Mesendoderm (in vitro differentiated cells): ENCODE measurements around the gene APBA1.

Experiments used
- DNase-seq: peaks from one replicate; pipeline ENCODE4 v3.0.0; 2013
- H2AK5ac ChIP-seq: 2 replicates; pipeline ENCODE4 v1.6.1; 2013; ENCODE audit warnings: low read length, inconsistent platforms
- H2BK120ac ChIP-seq: 2 replicates; pipeline ENCODE4 v1.6.1; 2013; ENCODE audit warnings: low read depth, mild to moderate bottlenecking, low read length, moderate library complexity, mixed read lengths
- H2BK15ac ChIP-seq: replicated peaks from 2 replicates; pipeline ENCODE4 v1.6.1; 2013; ENCODE audit warnings: low read depth, mild to moderate bottlenecking, moderate library complexity
- H2BK5ac ChIP-seq: 2 replicates; pipeline ENCODE4 v1.6.1; 2013; ENCODE audit warnings: low read length, inconsistent platforms
- H3K18ac ChIP-seq: 2 replicates; pipeline ENCODE4 v1.6.1; 2013; ENCODE audit warnings: mild to moderate bottlenecking, low read length, mixed read lengths
- H3K23ac ChIP-seq: one replicate; pipeline ENCODE4 v1.6.1; 2013; ENCODE audit warnings: low read length
- H3K27ac ChIP-seq: 2 replicates; pipeline ENCODE4 v1.5.1; 2013; ENCODE audit warnings: low read depth, mild to moderate bottlenecking, inconsistent platforms, low read length, moderate library complexity
- H3K27me3 ChIP-seq: 2 replicates; pipeline ENCODE4 v1.6.1; 2013; ENCODE audit warnings: low read length, control low read depth, mild to moderate bottlenecking, inconsistent platforms; ENCODE audit not compliant: insufficient read depth, poor library complexity
- H3K36me3 ChIP-seq: 2 replicates; pipeline ENCODE4 v1.6.1; 2013; ENCODE audit warnings: low read length, inconsistent platforms; ENCODE audit not compliant: control insufficient read depth, insufficient read depth
- H3K4ac ChIP-seq: one replicate; pipeline ENCODE4 v1.6.1; 2013; ENCODE audit warnings: low read depth, mild to moderate bottlenecking, low read length, moderate library complexity
- H3K4me1 ChIP-seq: 2 replicates; pipeline ENCODE4 v1.6.1; 2013; ENCODE audit warnings: low read depth, low read length, inconsistent platforms; ENCODE audit not compliant: control insufficient read depth
- H3K4me2 ChIP-seq: 2 replicates; pipeline ENCODE4 v1.6.1; 2013; ENCODE audit warnings: low read length
- H3K4me3 ChIP-seq: 2 replicates; pipeline ENCODE4 v1.5.1; 2013; ENCODE audit warnings: mild to moderate bottlenecking, low read length
- H3K56ac ChIP-seq: one replicate; pipeline ENCODE4 v1.6.1; 2013; ENCODE audit warnings: low read length
- H3K79me1 ChIP-seq: 2 replicates; pipeline ENCODE4 v1.6.1; 2013; ENCODE audit warnings: low read length, inconsistent platforms
- H3K79me2 ChIP-seq: 2 replicates; pipeline ENCODE4 v1.6.1; 2013; ENCODE audit warnings: mild to moderate bottlenecking, low read length; ENCODE audit not compliant: control insufficient read depth, insufficient read depth
- H3K9ac ChIP-seq: 2 replicates; pipeline ENCODE4 v1.6.1; 2013; ENCODE audit warnings: low read length, inconsistent platforms
- H4K5ac ChIP-seq: one replicate; pipeline ENCODE4 v1.6.1; 2013; ENCODE audit warnings: low read length
- H4K8ac ChIP-seq: one replicate; pipeline ENCODE4 v1.6.1; 2013; ENCODE audit warnings: low read depth, mild to moderate bottlenecking, control low read depth, low read length, moderate library complexity
- WGBS: extraction: QIAGEN DNeasy Blood & Tissue Kit; methylation state at CpG from one replicate; pipeline ENCODE4 v1.1.7; 2013; ENCODE audit warnings: low lambda C conversion rate, missing lambda C conversion rate; ENCODE audit not compliant: insufficient coverage; ENCODE audit errors: extremely low coverage; 5-methylcytosine and 5-hydroxymethylcytosine counted together

The APBA1 gene

DNA sequence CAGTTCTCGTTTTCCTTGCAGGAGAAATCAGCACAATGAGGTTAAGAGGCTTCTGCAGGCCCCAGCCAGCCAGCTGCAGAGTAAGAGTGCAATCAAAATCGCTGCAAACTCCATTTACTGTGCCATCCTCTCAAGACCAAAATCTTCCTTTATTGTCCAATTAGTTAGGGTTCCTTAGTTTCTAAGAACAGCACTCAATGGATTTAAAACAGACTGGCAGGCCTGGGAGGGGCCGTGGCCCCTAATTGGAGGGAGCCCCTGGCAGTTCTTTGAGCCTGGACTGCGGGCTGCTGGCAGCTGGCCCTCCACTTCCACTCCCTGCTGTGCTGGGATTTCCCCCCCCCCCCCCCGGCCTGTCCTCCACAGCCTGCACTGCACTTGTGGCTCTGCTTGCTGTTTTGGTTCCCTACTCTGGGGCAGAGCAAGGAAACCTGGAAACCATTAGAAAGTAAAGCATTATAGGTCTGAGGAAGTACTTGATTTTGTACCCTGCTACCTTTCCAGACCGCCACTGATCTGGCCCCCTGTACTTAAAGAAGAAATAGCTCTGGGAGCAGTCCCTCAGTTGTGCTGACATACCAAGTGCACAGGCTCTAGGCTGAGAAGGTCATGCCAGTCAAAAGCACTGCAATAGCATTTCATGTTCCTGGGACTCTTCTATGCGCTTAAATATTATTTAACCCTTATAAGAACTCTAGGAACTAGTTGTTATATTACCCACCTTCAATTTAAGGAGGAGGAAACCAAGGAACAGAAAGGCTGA, 129.0 kb downstream of the APBA1 start:
- no peak overlapping the region for H3K23ac ChIP-seq
- no peak overlapping the region for H2AK5ac ChIP-seq
- no peaks in the 10 kb centered on the region for H3K79me1 ChIP-seq
- no peak overlapping the region for H3K4me3 ChIP-seq
- H2BK120ac ChIP-seq = no peak overlapping the region
- H3K9ac ChIP-seq = no peak overlapping the region
- no peak overlapping the region for H4K5ac ChIP-seq
- no peaks in the 10 kb centered on the region for H3K4me1 ChIP-seq
- H2BK15ac ChIP-seq = no peak overlapping the region
- no peak overlapping the region for H3K4me2 ChIP-seq
- H4K8ac ChIP-seq = no peak overlapping the region
- no peak overlapping the region for H3K27ac ChIP-seq
- DNase-seq = peak; percentile 47
- H3K36me3 ChIP-seq = no peaks in the 10 kb centered on the region
- H3K79me2 ChIP-seq = no peaks in the 10 kb centered on the region
- H3K27me3 ChIP-seq = no peaks in the 10 kb centered on the region
- no peak overlapping the region for H3K18ac ChIP-seq
- H3K4ac ChIP-seq = no peak overlapping the region
- H3K56ac ChIP-seq = peak overlapping the region; percentile 17
- whole genome bisulfite sequencing = no CpG with 5 or more reads among the region's 7 CpGs
- H2BK5ac ChIP-seq = no peak overlapping the region

DNA sequence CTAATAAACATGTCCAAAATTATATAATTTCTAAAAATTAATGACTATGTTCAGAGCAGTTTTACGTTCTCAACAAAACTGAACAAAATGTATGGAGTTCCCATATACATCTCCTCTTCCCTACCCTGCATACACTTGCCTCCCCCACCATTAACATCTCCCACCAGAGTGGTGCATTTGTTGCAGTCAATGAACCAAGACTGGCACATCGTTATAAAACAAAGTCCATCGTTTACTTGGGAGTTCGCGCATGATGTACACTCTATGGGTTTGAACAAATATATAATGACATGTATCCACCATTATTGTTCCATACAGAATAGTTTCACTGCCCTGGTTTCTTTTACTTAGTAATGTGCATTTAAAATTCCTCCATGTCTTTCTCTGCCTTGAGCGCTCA, 130.1 kb downstream of the APBA1 start:
- Histone ChIP-seq H3K4ac (no peak overlapping the region), H3K79me1 (no peaks in the 10 kb centered on the region), H2BK15ac (no peak overlapping the region), H3K27ac (no peak overlapping the region), H2AK5ac (no peak overlapping the region), H3K4me3 (no peak overlapping the region), H3K36me3 (no peaks in the 10 kb centered on the region), H2BK5ac (no peak overlapping the region), H3K4me2 (no peak overlapping the region), H4K8ac (no peak overlapping the region), H3K18ac (no peak overlapping the region), H4K5ac (no peak overlapping the region), H3K56ac (no peak overlapping the region), H3K27me3 (no peaks in the 10 kb centered on the region), H3K23ac (no peak overlapping the region), H3K4me1 (no peaks in the 10 kb centered on the region), H3K79me2 (no peaks in the 10 kb centered on the region), H2BK120ac (no peak overlapping the region), H3K9ac (no peak overlapping the region)
- no peak for DNase-seq
- no CpG with 5 or more reads among the region's 6 CpGs for WGBS

DNA sequence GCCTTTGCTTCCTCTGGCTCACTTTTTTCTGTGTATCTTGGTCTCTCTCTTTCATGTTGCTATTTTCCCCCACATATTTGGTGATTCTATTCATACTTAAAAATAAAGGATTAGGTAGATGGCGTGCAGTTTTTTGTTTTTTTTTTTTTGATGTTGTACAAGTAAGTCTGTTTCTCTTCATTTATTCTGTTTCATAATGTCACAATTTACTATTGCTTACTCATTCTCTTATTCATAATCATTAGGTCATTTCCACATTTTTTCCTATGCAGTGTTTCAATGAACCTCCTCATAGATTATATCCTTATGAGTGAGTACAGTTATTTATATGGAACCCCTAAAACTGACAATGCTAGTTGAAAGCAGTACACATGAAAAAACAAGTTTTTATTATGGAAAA, 136.3 kb downstream of the APBA1 start:
- H3K4me2 ChIP-seq = no peak overlapping the region
- WGBS = no CpG with 5 or more reads among the region's 1 CpG
- no peak overlapping the region for H2BK120ac ChIP-seq
- H3K4ac ChIP-seq = no peak overlapping the region
- no peak overlapping the region for H4K8ac ChIP-seq
- no peak overlapping the region for H2AK5ac ChIP-seq
- no peaks in the 10 kb centered on the region for H3K79me2 ChIP-seq
- H3K23ac ChIP-seq = no peak overlapping the region
- no peak overlapping the region for H2BK5ac ChIP-seq
- no peak for DNase-seq
- no peaks in the 10 kb centered on the region for H3K36me3 ChIP-seq
- H2BK15ac ChIP-seq = no peak overlapping the region
- no peaks in the 10 kb centered on the region for H3K79me1 ChIP-seq
- no peak overlapping the region for H3K27ac ChIP-seq
- no peak overlapping the region for H4K5ac ChIP-seq
- H3K9ac ChIP-seq = no peak overlapping the region
- no peak overlapping the region for H3K18ac ChIP-seq
- H3K4me3 ChIP-seq = no peak overlapping the region
- H3K56ac ChIP-seq = no peak overlapping the region
- no peaks in the 10 kb centered on the region for H3K27me3 ChIP-seq
- no peaks in the 10 kb centered on the region for H3K4me1 ChIP-seq

DNA sequence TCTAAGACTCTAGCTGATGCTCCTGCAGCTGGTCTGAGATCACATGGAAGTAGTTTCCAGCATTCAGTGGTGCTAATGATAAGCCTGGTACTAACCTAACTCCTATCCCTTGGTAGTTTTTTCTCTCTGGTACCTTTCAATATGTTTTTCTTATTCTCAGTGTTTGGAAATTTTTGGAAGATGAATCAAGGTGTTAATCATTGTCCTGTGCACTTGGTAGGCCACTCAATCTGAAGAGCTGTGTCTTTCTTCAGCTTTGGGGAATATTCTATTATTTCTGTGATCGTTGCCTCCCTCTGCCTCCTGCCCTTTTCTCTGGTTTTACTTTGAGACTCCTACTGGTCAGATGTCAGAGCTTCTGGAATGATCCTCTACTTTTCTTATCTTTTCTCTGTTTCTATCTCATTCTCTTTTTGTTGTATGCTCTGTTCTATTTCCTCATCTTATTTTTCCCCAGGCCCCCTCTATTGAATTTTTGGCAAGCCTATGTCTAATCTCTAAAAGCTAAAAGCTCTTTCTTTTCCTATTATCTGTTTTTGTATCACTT, 136.8 kb downstream of the APBA1 start:
- Histone ChIP-seq H3K27ac (no peak overlapping the region), H3K18ac (no peak overlapping the region), H3K56ac (no peak overlapping the region), H3K4me1 (no peaks in the 10 kb centered on the region), H3K23ac (no peak overlapping the region), H3K4me2 (no peak overlapping the region), H3K27me3 (no peaks in the 10 kb centered on the region), H3K4ac (no peak overlapping the region), H2BK120ac (no peak overlapping the region), H2AK5ac (no peak overlapping the region), H3K36me3 (no peaks in the 10 kb centered on the region), H2BK15ac (no peak overlapping the region), H4K8ac (no peak overlapping the region), H3K79me1 (no peaks in the 10 kb centered on the region), H2BK5ac (no peak overlapping the region), H3K79me2 (no peaks in the 10 kb centered on the region), H3K9ac (no peak overlapping the region), H3K4me3 (no peak overlapping the region), H4K5ac (no peak overlapping the region)
- peak; percentile 6 for DNase-seq
- no CpG with 5 or more reads among the region's 1 CpG for WGBS

DNA sequence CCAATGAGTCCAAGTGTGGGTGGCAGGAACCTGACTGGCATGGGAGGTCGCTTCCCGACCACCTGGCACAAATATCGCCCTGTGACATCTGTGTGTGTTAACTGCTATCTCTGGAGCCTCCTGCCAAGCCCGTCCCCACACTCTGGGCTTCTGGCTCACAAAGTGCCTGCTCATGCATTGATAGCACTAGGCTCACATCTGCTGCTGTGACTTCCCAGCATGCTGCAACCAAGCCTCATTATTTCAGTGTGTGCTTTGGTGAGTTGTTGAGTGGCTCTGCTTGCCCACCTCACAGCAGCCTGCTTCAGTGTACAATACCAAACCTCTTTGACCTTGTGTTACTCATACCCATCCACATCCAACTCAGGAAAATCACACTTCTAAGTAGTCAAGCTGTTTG, 139.8 kb downstream of the APBA1 start:
- Histone ChIP-seq H2BK120ac (no peak overlapping the region), H2AK5ac (no peak overlapping the region), H2BK15ac (no peak overlapping the region), H4K5ac (no peak overlapping the region), H3K36me3 (no peaks in the 10 kb centered on the region), H3K79me2 (no peaks in the 10 kb centered on the region), H3K4me2 (no peak overlapping the region), H3K27ac (no peak overlapping the region), H3K4me1 (no peaks in the 10 kb centered on the region), H3K9ac (no peak overlapping the region), H3K4ac (no peak overlapping the region), H3K23ac (no peak overlapping the region), H4K8ac (no peak overlapping the region), H3K18ac (no peak overlapping the region), H3K79me1 (no peaks in the 10 kb centered on the region), H3K27me3 (no peaks in the 10 kb centered on the region), H2BK5ac (no peak overlapping the region), H3K4me3 (no peak overlapping the region), H3K56ac (no peak overlapping the region)
- peak; percentile 9 for DNase-seq
- WGBS = no CpG with 5 or more reads among the region's 4 CpGs

DNA sequence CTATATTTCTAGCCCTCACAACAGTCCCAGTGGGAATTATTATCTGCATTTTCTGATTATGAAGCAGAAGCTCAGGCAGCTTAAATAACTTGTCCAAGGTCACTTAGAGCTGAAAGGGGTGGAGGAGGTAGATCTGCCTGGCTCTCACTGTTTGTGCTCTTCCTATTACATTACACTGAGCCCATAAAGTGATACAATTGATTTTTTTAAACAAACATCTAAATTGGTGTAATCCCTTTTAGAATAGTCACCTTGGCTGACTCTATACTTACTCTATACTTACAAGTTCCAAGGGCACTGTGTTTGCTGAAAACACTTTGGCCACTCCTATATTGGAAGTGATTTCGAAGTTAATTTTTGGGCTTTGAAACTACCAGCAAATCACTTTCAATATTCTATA, 144.7 kb downstream of the APBA1 start:
- Histone ChIP-seq H3K18ac (no peak overlapping the region), H4K8ac (no peak overlapping the region), H3K9ac (no peak overlapping the region), H3K36me3 (no peaks in the 10 kb centered on the region), H2BK5ac (no peak overlapping the region), H4K5ac (no peak overlapping the region), H3K4me2 (no peak overlapping the region), H3K27me3 (no peaks in the 10 kb centered on the region), H2BK15ac (no peak overlapping the region), H2BK120ac (no peak overlapping the region), H3K23ac (no peak overlapping the region), H3K27ac (no peak overlapping the region), H3K4me1 (no peaks in the 10 kb centered on the region), H3K79me1 (no peaks in the 10 kb centered on the region), H3K4me3 (no peak overlapping the region), H2AK5ac (no peak overlapping the region), H3K4ac (no peak overlapping the region), H3K79me2 (no peaks in the 10 kb centered on the region), H3K56ac (no peak overlapping the region)
- no CpG with 5 or more reads among the region's 1 CpG for WGBS
- DNase-seq = no peak
